Omental fat pad (tissue), 4 donors: ENCODE measurements around the gene MDFIC2. TPM values are rescaled to one million over a fixed set of nuclear protein-coding genes. Genes with fewer than 3 reads are reported as not detected.
"Not testable (repeated sequence)": the region's sequence is repeated elsewhere in the genome, so short reads cannot be mapped to it uniquely, and the experiment has no call there.

ENCODE experiments used
- ATAC-seq: fragments of 150-250 bp; one replicate; pipeline ENCODE4 v1.9.1; 2016; ENCODE audit warnings: mild to moderate bottlenecking, moderate library complexity; ENCODE audit not compliant: low FRiP score
- DNase-seq: peaks from one replicate; pipeline ENCODE4 v3.0.0-alpha.2; 2019; ENCODE audit warnings: low spot score
- total RNA-seq, 4 donors: library from RNA; depleted of rRNA; stranded (reverse); fragments of >200 nt; gene quantifications; one replicate each; pipeline ENCODE4 v1.1.0, GENCODE V29; 2016
- TF ChIP-seq, protein P1 (sequence below), 3 donors: fragments of 450-650 bp; IDR thresholded peaks; one replicate each; pipeline ENCODE4 v1.5.1; 2016 to 2017; ENCODE audit warnings: antibody characterized with exemption in 3 of 3, mild to moderate bottlenecking in 3 of 3, moderate library complexity in 2 of 3

Gene MDFIC2
- total RNA-seq, 4 donors from 2014 or later: not detected

DNA sequence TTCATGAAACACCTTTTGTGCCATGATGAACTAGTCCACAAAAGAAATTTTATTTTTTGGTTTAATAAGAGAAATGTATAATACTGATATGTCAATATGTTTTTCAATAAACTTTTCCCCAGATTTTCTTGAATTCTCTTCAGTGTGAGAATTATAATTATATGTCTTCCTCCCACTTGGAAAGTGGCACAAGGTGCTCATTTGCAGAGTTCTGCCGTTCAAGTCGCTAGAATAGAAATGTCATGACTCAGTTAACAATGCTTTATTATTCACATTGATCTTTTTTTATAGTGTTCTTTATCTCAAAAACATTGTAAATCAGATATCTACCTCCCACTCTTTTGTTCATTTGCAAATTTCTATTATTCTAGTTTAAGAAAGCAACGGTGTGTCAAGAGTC, 87.3 kb downstream of the MDFIC2 start:
- TF ChIP-seq, protein P1, sequence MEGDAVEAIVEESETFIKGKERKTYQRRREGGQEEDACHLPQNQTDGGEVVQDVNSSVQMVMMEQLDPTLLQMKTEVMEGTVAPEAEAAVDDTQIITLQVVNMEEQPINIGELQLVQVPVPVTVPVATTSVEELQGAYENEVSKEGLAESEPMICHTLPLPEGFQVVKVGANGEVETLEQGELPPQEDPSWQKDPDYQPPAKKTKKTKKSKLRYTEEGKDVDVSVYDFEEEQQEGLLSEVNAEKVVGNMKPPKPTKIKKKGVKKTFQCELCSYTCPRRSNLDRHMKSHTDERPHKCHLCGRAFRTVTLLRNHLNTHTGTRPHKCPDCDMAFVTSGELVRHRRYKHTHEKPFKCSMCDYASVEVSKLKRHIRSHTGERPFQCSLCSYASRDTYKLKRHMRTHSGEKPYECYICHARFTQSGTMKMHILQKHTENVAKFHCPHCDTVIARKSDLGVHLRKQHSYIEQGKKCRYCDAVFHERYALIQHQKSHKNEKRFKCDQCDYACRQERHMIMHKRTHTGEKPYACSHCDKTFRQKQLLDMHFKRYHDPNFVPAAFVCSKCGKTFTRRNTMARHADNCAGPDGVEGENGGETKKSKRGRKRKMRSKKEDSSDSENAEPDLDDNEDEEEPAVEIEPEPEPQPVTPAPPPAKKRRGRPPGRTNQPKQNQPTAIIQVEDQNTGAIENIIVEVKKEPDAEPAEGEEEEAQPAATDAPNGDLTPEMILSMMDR (IDR thresholded peaks at IDR 0.05): no peak
- no peak for ATAC-seq
- no peak for DNase-seq

DNA sequence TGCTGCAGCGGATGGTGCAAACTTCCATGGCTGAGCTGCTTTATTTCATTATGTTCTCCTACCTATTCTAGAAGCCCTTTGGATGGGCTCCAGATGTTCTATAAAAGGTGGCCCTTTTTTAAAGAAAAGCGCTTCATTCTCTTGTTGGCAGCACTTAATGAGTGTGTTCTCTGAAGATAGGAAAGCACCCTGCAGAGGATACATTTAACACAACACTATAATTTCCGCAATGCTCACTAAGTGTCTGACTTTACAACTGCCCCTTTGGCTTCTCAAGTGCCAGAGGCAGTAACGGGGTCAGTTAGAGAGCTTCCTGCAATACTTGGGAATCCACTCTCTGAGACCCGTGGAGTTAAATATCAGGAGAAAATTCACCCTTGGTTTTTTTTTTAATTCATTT, 88.1 kb downstream of the MDFIC2 start:
- TF ChIP-seq, protein P1 (IDR thresholded peaks at IDR 0.05): no peak
- no peak for ATAC-seq
- no peak for DNase-seq

DNA sequence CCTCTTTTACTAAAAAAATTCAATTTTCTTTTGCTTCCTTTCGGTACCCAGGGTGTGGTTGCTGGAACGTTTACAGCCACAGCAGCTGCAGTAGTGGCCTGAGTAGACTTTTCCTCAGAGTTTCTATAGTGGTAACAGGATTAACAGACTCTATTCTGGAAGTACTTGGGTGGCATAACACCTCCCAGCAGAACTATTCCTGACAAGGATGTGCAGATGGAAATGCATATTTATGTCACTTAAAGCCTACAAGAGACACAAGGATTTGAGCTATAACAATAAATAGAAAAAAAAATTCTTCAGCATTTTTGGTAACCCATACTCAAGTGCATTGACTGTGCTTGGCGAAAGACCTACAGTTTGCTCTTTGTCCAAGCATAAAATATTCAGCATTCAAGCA, 94.0 kb downstream of the MDFIC2 start:
- ATAC-seq (no peak), DNase-seq (no peak)
- TF ChIP-seq, protein P1 (IDR thresholded peaks at IDR 0.05): no peak

DNA sequence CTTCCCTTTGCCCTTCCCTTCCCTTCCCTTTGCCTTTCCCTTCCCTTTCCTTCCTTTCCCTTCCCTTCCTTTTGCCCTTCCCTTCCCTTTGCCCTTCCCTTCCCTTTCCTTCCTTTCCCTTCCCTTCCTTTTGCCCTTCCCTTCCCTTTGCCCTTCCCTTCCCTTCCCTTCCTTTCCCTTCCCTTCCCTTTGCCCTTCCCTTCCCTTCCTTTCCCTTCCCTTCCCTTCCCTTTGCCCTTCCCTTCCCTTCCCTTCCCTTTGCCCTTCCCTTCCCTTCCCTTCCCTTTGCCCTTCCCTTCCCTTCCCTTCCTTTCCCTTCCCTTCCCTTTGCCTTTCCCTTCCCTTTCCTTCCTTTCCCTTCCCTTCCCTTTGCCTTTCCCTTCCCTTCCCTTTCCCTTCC, 101.2 kb downstream of the MDFIC2 start:
- not testable (repeated sequence) for ATAC-seq

DNA sequence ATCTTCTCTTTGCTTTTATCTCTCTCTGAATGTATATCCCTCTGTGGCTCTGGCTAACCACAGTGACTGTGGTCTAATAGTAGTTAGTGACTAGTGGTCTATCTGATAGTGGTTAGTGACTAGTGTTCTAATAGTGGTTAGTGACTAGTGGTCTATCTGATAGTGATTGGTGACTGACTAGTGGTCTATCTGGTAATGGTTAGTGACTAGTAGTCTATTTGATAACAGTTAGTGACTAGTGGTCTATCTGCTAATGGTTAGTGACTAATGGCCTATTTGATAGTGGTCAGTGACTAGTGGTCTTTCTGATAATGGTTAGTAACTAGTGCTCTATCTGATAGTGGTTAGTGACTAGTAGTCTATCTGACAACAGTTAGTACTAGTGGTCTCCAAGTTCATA, 110.5 kb downstream of the MDFIC2 start:
- ATAC-seq (no peak), DNase-seq (no peak)
- TF ChIP-seq, protein P1 (IDR thresholded peaks at IDR 0.05): no peak

More for the DNA sequence above, 101.2 kb downstream of the MDFIC2 start:
- DNase-seq: not testable (repeated sequence)

DNA sequence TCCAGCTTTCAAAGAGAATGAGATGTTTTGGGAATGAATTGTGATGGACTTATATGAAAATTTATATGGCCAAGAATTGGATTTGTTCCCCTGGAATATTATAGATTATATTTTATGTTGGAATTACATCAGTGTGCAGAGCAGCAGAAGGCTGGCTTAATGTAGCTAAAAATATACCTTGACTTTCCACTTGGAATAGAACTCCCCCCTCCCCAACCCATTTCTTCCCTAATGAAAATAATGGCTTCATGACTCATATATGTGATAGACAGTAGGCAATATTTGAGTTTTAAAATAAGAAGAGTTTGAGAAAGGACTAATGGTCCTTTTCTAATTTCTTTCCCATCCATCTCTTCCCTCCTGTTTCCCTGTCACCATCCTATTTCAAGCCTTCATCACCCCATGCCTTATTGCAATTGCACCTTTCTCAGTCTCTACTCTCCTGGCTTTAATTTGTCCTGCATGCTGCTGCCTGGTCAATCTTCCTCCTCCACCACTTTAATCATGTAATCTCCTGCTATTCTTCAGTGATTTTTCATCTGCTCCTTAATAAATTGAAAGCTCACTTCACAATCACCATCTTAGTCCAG, 122.5 kb downstream of the MDFIC2 start:
- DNase-seq (no peak), ATAC-seq (no peak)
- TF ChIP-seq, protein P1 (IDR thresholded peaks at IDR 0.05): no peak

DNA sequence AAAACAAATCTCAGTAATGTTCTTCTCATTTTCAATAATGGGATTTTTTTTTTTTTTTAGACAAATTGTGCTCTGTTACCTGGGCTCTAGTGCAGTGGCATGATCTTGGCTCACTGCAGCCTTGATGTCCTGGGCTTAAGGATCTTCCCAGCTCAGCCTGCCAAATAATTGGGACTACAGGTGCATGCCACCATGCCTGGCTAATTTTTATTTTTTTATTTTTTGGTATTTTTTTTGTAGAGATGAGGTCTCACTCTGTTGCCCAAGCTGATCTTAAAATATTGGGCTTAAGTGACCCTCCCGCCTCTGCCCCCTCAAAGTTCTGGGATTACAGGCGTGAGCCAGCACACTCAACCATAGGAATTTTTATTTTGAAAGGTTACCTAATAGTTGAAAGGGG, 126.2 kb downstream of the MDFIC2 start:
- TF ChIP-seq, protein P1 (IDR thresholded peaks at IDR 0.05): no peak
- ATAC-seq: no peak

More for the DNA sequence above, 126.2 kb downstream of the MDFIC2 start:
- DNase-seq: no peak
